Measurements from ENCODE around the gene RDH8.

Gene RDH8, protein sequence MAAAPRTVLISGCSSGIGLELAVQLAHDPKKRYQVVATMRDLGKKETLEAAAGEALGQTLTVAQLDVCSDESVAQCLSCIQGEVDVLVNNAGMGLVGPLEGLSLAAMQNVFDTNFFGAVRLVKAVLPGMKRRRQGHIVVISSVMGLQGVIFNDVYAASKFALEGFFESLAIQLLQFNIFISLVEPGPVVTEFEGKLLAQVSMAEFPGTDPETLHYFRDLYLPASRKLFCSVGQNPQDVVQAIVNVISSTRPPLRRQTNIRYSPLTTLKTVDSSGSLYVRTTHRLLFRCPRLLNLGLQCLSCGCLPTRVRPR

DNA sequence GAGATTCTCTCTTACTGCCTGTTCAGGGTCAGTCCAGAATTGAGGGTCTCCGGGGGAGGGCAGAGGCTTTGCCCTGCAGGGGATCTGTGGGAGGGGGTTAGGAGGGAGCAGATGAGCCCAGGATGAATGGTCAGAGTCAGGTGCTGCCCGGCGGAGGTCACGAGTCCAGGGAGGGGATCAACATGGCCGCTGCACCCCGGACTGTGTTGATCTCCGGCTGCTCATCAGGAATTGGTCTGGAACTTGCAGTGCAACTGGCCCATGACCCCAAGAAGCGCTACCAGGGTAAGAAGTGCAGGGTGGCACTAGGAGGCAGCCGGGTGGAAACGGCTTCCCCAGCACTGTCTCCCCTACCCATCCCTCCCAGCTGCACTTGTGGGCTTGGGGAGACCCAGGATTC is at the start of gene RDH8:
Gene RDH8, plus strand, starts transcription at position 168 of the 400 bp plus-strand sequence. Its CDS starts 15 bp downstream, at position 183.
- no peak for DNase-seq

DNA sequence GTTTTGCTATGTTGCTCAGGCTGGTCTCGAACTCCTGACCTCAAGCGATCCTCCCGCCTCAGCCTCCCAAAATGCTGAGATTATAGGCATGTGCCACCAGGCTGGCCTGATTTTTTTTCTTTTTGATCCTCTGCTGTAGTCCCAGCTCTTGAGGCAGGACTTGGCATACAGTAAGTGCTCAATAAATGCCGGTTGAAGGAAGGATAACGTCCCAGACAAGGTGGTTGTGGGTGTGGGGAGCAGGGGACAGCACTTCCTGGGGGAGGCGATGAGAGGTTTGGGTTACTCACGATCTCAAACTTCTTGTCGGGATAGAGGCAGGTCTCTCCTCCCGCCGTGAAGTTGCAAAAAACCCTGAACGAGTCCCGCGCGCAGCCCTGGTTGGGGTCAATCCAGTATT is 47.3 kb upstream of the RDH8 start:
- no peak for DNase-seq

DNA sequence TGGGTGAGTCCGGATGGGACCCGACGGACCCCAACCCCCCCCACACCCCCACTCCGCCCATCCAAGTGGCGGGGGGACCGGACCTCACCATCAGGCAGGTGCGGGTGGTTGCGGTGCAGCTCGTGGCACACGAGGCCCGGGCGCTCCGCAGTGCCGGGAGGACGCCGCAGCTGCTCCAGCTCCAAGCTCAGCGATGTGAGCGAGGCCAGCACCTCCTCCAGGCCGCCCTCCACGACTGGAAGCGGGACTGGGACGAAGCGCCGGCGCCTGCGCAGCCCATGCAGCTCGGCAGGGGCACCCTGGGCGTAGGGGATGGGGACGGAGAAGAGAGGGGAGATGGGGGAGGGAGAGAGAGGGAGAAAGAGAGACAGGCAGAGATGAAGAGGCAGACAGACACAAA is 46.8 kb upstream of the RDH8 start:
- DNase-seq: no peak

DNA sequence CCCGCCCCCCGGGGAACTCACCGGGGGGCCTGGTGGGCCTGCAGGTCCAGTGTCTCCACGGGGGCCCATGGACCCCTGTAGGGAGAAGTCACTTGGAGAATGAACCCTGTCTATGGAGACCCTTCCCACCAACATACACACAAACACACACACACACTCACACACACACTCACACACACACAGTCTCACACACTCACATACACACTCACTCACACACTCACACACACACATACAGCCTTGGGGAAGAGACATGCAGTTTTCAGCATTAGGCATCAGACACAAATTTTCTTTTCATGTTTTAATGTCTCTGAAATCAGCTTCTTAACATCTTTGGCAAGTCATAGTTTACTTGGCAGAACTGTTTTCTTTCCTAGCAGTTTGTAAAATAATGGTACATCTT is 46.0 kb upstream of the RDH8 start:
- no peak for DNase-seq

DNA sequence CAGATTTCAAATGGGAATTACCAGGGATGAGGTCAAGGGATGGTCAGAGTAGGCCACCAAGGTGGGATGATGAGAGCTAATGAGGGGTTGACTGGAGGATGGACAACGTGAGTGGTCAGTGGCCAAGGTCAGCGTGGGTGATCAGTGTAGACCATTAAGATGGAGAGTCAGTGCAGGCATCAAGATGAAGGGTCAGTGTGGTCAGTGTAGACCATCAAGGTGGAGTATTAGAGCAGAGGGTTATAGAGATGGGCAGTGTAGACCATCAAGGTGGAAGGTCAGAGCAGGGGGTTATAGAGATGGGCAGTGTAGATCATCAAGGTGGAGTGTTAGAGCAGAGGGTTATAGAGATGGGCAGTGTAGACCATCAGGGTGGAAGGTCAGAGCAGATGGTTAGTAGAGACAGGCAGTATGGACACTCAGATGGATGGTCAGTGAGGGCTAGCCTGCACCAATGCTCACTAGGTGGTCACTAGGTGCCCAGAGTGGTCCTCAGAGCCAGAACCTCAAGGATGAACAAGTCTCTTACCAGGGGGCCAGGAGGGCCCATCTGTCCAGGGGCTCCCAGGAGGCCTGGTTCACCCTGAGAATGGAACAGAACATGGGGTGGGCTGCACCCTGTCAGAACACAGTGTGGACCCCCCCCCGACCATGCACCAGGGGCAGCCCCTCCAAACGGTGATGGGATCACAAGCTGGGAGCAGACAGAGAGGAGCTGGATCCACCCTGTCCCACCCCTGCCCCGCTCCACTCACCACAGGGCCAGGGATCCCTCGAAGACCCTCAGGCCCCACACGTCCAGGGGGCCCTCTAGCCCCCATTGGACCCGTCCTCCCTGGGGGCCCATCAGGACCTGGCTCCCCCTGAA is 44.2 kb upstream of the RDH8 start:
- no peak for DNase-seq

DNA sequence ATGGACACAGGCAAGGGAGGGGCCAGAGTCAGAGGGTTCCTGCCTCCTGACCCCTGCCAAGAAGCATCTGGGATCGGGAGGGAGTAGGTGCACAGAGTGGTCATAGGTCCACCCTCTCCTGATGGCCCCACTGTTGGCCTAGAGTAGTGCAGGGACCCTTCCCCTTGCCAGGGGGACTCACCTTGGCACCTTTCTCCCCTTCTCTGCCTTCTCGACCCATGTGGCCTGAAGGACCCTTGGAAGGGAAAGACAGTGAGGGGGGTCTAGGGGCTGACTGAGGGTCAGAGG is 43.7 kb upstream of the RDH8 start:
- no peak for DNase-seq

DNA sequence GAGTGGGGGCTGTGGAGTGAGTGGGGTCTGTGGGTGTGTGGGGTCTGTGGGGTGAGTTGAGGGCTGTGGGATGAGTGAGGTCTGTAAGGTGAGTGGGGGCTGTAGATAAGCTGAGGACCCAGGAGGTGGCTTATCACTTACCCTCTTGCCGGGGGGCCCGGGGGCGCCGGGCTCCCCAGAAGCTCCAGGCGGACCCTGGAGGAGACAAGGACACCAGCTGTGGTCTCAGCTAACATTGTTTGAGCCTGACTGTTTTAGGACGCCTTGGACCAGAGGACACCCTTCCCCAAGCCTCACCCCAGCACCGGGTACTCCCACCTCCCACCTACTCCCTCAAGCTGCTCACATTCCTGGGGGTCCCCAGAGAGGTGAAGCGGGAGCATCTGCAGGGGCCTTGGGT is 42.8 kb upstream of the RDH8 start:
- DNase-seq: no peak

DNA sequence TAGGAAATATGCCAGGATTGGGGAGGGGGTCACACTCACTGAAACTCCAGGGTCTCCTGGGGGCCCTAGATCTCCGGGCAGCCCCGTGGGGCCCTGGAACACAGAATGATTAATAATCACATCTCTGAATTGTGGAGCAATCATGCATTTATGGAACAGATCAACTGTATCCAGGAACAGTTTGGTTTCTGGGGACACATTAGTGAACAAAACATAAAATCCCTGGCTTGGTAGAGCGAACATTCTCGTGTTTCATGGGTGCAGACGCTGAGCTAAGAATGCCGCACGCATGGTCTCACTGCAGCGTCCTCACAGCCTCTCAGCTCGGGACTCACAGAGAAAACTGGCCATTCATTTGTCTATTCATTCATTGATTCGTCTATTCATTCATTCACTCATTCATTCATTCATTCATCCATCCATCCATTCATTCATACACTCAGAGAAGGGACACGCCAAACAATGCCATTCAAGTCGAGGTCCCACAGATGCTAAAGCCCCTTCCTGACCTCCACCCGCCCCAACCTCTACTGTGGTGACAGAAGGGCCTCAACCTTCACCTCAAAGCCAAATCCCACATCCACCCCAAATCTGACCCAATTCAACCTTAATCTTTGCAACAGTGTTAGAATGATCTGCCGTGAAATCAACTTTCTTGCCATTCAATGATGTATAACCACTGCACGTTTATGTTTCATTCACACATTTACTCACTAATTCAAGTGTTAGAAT is 42.0 kb upstream of the RDH8 start:
- DNase-seq: no peak

DNA sequence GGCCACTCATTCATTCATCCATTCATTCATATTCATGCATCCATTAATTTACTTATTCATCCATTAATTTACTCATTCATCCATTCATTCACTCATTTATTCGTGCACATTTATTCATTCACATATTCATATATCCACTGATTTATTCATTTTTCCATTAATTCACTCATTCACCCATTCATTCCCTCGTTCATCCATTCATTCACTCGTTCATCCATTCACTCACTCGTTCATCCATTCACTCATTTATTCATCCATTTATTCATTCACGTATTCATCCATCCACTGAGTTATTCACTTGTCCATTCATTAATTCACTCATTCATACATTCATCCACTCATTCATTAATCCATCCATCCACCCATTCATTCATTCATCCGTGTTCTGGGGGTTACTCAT is 41.2 kb upstream of the RDH8 start:
- DNase-seq: no peak

DNA sequence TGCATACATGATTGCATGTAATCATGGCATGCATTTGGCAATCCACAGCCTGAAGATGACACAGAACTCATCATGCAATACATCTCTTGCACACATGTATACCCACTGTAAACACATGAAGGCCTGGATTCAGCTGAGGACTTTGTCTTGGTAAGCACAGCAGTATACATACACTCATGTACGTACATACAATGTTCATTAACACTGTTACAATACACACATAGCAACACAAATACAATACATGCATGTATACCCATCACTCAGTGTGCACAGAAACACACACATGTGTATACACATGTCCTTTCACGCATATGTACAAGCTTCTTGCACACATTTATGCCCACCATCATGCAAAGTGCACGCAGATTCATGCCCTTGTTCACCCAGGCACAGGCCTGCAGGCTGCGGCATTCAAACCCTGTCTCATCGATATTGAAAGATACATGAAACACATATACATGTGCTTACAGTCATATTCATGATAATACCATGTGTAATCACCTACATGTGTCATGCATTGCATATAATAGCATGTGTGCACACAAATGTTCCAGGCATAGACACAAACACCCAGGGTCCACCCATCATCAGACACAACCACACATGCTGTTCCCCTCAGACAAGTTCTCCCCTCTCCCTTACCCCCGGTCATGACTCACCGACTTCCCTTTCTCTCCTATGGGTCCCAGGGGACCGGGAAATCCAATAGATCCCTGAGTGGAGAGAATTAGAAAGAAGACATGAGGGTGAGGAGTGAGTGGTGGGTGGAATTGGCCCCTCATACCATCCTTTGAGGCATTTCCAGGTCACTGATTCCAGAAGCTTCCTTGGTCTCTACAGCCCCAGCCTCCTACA is 31.6 kb upstream of the RDH8 start:
- no peak for DNase-seq

DNA sequence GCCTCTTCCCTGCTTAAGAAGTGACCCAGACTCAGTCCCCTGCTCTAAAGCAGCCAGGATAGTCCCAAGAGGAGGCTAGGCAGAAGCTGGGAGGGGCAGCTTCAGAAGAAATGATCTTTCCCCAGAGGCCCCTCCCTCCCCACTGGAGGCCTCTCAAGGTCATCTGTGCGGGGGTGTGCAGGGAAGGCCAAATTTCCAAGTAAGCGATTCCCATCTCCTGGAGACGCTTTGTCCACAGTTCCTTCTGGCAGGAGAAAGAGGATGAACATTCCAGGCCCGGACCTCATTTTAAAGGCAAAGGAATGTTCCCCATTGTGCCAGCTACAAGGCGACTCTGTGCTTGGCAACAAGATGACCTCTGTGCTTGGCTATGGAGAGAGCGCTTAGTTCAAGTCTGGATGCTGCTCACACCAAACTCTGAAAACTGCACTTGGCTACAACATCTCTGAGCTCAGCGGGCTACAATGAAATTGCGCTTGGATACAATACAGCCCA is 26.4 kb upstream of the RDH8 start:
- DNase-seq: no peak

DNA sequence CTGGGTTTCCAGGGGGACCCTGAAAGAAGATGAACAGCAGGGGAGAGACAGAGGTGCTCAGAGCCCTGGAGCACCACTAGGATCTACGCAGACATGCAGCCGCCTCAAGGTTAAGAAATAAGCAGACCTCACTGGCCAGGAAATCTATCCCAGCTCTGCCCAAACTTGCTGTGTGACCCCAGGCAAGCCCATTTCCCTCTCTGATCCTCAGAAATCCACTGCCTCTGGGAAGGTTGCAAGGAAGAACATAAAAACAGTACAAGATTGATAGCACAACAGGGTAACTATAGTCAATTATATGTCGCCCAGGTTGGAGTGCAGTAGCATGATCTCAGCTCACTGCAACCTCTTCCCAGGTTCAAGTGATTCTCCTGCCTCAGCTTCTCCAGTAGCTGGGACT is 23.8 kb upstream of the RDH8 start:
- DNase-seq: no peak

DNA sequence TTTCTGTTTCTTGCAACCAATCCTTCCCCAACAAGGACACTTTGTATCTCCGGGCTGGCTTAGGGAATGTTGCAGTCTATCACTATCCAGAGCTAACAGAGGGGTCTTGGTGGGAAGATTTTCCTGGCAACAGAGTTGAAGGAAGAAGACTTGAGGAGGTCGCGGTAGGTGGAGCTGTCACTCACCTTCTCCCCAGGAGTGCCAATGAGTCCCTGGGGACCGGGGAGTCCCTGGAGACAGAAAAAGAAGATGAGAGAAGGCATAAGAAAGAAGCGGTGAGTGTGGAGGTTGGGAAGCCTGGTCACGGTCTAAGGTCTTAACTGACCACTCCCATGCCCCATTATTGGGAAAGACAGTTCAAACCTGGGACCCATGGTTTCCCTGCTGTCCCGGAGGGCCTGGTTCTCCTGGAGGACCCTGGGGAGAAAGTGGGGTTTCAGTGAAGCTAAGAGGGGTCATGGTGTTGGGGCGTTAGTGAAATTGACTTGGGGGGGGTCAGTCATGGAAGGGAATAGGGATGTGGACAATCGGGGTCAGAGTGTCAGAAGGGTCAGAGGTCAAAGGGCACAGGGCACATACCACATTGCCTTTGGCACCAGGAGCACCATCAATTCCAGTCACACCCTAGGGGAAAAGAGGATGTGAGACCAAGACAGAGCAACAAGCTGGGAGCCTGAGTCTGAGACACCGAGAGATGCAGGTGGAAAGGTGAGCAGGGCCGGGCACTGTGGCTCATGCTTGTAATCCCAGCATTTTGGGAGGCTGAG is 21.7 kb upstream of the RDH8 start:
- no peak for DNase-seq

DNA sequence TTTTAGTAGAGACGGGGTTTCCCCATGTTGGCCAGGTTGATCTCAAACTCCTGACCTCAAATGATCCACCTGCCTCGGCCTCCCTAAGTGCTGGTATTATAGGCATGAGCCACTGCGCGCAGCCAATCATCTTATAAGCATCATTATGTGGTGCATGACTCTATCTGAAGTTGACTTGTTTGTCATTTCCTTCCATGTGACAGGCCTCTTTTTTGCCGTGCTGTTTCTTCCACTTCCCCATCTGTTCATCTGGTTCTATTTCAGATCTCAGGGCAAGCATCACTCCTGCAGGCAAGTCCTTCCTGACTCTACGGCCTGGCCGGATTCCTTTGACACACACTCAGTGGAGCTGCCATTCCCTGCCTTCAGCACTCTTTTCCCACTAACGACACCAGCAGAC is 18.2 kb upstream of the RDH8 start:
- DNase-seq: no peak

DNA sequence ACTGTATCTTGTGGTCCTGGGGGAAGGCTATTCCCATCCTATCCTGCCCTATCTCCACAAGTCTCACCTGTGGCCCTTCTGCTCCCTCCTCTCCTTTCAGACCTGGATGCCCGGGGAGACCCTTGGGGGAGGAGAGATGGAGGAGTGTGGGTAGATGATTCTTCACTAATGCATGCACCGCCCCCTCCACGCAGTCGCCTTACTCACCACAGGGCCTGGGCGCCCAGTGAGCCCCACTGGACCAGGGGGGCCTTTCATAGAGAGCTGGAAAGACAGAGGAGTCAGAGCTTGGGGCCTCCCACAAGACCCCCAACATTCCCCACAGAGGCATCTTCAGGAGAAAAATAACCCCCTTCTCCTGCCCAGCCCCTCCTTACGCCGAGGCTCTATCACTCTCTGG is 17.3 kb upstream of the RDH8 start:
- DNase-seq: no peak

DNA sequence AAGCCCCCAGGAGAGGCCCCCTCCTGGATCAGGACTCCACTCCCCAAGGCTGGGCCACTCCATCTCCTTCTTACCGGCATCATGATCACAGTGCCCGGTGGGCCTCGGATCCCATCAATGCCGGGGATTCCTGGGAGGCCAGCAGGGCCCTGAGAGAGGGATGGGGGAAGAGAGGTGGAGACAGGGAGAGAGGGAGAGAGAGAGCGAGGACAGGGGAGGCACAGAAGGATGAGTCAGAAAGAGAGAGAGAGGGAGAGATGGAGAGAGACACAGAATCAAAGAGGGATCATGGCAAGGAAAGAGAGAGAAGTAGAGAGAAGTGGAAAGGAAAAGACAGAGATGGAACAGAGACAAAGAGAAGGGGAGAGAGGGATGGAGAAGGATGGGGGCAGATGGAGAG is 16.7 kb upstream of the RDH8 start:
- DNase-seq: no peak

DNA sequence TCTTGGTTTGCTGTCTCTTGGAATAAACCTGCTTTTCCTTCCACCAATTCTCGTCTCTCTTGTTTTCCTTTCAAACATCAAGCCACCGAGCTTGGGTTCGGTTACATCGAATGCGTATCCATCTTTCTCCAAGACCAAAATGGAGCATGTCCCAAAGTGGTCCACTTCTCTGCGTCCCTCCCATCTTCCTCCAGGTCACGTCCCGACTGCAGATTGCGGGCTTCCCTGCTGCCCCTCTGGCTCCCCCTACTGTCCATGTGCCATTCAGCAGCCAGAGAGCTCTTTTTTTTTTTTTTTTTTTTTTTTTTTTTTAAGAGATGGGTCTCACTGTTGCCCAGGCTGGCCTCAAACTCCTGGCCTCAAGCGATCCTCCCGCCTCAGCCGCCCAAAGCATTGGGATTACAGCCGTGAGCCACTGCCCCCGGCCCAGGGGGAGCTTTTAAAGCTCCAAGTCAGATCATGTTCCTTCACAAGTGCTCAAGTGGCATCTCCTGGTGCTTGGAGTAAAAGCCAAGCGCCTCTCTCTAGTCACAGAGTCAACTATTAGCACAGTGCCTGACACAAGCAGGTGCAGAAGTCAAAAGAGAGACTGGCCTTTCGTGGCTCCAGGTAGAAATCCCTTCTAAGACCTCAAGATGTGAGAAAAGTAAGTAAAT is 13.0 kb upstream of the RDH8 start:
- DNase-seq: peak; percentile 78

DNA sequence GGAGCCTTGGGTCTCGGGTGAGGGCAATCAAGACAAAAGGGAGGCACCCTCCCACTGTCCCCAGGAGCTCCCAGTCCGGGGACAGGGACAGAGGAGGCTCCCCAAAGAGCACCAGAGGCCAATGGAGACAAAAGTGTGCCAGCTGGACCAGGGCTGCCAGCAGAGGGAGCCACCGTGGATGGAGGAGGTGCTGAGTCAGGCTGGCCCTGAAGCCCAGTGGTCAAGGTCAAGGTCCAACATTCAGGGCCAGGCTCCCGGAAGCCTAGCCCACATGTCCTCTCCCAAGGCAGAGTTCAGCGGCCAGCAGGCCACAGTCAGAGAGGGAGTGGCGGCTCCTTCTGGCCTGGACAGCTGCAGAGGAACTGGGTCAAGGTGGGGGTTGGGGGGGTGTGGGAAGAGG is 11.4 kb upstream of the RDH8 start:
- DNase-seq: peak; percentile 18 to 27

DNA sequence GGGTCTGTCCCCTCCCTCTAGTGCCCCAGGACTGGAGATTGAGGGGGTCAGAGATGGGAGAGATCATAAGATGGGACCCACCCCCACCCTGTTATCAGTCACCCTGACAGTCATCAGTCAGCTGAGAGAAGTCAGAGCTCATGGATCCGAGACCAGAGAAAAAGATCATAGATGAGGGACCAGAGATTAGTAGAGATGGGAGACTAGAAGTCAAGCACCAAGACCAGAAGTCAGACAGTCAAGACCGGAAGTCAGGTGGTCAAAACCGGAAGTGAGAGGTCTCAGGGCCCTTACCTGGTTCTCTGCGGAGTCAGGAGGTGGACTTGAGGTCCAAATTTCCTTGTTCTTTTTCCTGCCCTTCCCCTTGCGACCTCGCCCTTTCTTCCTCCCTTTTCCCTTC is 10.0 kb upstream of the RDH8 start:
- no peak for DNase-seq

DNA sequence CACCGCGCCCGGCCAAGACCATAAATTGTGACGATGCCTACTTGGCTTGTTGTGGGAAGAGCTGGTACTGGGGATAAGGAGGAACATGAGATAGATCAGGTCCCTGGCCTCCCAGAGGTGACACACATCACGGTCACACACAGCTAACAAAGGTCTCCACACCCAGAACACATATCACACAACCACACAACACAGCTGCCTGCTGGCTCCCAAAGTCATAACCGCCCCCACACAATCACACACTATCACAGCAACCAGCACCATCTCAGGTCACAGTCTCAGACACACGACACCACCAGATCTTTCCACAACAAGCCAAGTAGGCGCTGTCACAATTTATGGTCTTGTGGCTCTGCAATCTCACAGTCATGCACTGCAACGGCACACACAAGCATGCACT is 8.7 kb upstream of the RDH8 start:
- no peak for DNase-seq

DNA sequence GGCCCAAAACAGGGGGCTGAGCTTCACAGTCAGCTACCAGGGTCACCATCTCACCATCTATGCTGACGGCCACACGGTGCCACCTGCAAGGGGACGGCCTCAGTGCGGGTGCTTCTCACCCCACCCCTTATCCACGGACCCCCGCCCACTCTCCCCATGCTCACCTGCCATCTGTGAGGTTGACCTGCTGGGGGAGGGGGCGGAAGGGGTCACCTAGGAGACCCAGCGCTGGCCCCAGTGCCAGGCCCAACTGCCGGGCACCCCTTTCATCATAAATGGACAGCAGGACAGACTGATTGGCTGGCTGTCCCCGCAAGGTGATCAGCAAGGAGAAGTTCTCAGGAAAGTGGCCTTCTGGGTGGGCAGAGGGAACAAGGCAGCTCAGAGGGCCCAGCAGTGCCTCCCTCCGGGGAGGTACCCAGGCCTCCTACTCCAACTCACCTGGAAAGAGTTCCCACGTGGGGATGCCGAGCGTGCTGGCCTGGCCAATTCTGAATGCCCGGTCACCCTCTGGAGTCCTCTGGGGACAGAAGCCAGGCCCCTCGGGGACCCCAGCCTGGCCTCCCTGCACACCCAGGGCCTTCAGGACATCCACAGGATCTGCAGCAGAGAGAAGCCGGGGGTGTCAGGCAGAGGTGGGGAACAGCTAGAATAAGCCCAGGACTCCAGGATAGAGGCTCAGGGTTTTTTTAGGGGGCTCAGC is 7.5 kb upstream of the RDH8 start:
- peak in 1 of 2 experiments; percentile 7 for DNase-seq
